Stimulated activated effector memory CD8-positive, alpha-beta T cell treated with anti-CD3 and anti-CD28 coated beads, Interleukin-12 subunit alpha, Interleukin-12 subunit beta, amount 100 ng/mL, for 72 hours (primary cell): ENCODE results near the gene LGALS3BP.

Experiments used
- ATAC-seq: fragments of 150-1000 bp; cut with Tn5 transposase; 2 replicates; pipeline ENCODE4 v1.10.0; 2021
- DNase-seq, 2 donors: peaks; one replicate each; pipeline ENCODE4 v3.0.0; 2021 to 2022; ENCODE audit warnings: low spot score in 2 of 2
- H3K27ac Mint-ChIP-seq: one replicate; pipeline ENCODE4 v1.8.0; 2022; ENCODE audit warnings: mild to moderate bottlenecking, mixed read lengths
- H3K36me3 Mint-ChIP-seq: one replicate; pipeline ENCODE4 v1.8.0; 2022; ENCODE audit warnings: mild to moderate bottlenecking, mixed read lengths
- H3K4me1 Mint-ChIP-seq: one replicate; pipeline ENCODE4 v1.8.0; 2022; ENCODE audit warnings: mixed read lengths
- H3K4me3 Mint-ChIP-seq: one replicate; pipeline ENCODE4 v1.8.0; 2022; ENCODE audit warnings: mild to moderate bottlenecking, mixed read lengths
- H3K9me3 Mint-ChIP-seq: one replicate; pipeline ENCODE4 v1.8.0; 2022; ENCODE audit warnings: mixed read lengths

Gene LGALS3BP

DNA sequence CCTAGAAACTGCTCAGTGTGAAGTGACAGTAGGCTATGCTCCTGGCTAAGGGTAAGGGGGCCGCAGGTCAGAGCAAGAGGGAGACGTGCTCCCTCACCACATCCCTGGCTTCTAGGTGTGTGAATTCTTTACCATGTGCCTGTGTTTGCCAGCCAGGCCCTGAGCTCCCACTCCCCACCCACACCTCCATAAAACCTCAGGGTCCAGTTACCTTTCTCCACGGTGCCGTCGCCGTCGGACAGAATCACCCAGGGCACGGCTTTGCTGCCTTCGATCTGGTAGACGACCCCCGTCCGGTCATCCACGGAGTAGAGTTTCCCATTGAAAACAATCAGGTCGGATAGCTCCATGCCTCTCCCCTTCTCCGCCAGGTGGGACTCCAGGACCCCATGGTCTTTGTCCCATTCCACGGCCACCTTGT lies 17.1 kb upstream of the LGALS3BP start:
- no peaks in the 10 kb centered on the region for H3K9me3 Mint-ChIP-seq
- DNase-seq (no peak), ATAC-seq (no peak)
- H3K36me3 Mint-ChIP-seq: peaks cover 94% of the 10 kb centered on the region
- no peak overlapping the region for H3K4me3 Mint-ChIP-seq
- no peak overlapping the region for H3K27ac Mint-ChIP-seq
- H3K4me1 Mint-ChIP-seq: peaks cover 24% of the 10 kb centered on the region

DNA sequence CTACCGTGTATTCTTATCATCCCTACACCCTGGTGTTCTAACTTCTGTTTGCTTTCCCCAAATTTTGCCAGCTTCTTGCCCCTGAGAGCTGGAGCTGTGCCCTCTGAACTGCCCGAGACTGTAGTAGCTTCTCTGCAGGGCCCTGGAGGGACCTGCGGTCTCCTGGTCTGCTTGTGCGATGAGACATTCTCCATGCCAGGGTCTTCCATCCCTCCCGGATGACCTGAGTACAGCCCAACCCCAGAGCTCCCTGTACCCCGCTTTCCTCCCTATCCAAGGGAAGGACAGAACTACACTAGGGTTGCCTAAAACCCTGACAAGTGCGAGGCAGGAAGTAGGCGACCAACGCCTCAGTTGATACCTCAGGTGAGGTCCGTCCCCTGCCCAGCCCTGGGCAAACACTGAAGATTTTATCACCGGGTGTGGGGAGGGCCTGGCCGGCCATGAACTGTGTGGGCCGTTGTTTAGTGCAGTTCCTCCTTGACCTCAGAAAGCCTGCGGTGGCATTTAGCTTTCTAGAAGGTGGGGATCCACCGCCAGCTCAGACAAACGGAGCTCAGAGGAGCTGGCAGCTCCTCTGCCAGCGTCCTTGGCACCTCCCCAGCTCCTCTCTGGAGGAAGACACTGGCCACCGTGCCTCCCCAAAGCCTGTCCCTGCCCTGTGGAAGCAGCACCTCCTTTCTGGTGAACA lies 16.2 kb upstream of the LGALS3BP start:
- no peaks in the 10 kb centered on the region for H3K9me3 Mint-ChIP-seq
- H3K36me3 Mint-ChIP-seq: peaks cover 96% of the 10 kb centered on the region
- DNase-seq (no peak), ATAC-seq (no peak)
- H3K4me1 Mint-ChIP-seq: peaks cover 15% of the 10 kb centered on the region
- H3K4me3 Mint-ChIP-seq: no peak overlapping the region
- peak overlapping the region; percentile 61 for H3K27ac Mint-ChIP-seq

DNA sequence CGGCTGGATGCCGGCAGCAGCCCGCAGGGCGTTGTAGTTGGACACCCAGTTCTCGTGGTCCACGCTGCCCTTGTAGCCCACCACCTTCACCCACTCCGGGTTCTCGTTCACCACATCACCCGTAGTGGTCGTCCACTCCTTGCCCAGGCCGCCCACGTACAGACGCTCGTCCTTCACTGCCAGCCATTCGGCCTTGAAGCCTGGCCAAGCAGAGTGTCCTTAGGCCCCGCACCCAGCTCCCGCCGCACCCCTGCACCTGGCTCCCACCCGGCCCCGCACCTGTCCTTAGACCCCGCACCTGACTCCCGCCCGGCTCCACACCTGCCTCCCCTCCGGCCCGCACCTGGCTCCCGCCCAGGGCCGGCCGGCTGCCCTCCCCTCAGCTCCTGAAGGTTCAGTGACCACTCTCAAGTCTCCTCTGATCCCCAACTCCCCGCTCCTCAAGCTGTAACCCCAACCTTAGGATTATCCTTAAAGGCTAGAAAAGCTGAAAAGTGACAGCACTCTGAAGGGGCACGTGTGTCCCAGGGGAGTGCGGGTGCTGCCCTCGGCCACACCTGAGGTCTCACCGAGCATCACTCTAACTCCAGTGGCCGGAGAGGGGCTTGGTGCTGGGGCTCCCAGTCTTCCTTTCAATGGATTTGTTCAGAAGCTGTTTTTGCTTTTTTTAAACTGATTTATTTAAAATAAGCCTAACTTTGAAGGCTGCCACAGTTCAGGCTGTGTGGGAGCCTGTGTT lies 15.5 kb upstream of the LGALS3BP start:
- ATAC-seq (no peak), DNase-seq (no peak)
- peaks cover 96% of the 10 kb centered on the region for H3K36me3 Mint-ChIP-seq
- no peaks in the 10 kb centered on the region for H3K9me3 Mint-ChIP-seq
- peak overlapping the region; percentile 61 for H3K27ac Mint-ChIP-seq
- H3K4me3 Mint-ChIP-seq: no peak overlapping the region
- H3K4me1 Mint-ChIP-seq: peaks cover 8% of the 10 kb centered on the region

- DNase-seq: no peak
- Mint-ChIP-seq H3K27ac (no peak overlapping the region), H3K4me1 (peaks cover 7% of the 10 kb centered on the region), H3K36me3 (peaks cover 96% of the 10 kb centered on the region), H3K9me3 (no peaks in the 10 kb centered on the region), H3K4me3 (no peak overlapping the region)
- no peak for ATAC-seq
Observed at GRCh38 chr17:78993981-78994671, 14.4 kb upstream of the LGALS3BP start.

GRCh38 chr17:78993241-78993956 lies 13.7 kb upstream of the LGALS3BP start:
- Mint-ChIP-seq H3K36me3 (peaks cover 92% of the 10 kb centered on the region), H3K9me3 (no peaks in the 10 kb centered on the region), H3K4me3 (no peak overlapping the region), H3K27ac (no peak overlapping the region), H3K4me1 (peaks cover 7% of the 10 kb centered on the region)
- peak; percentile 56 for ATAC-seq
- peak; percentile 26 to 75 for DNase-seq

GRCh38 chr17:78992542-78993212 lies 13.0 kb upstream of the LGALS3BP start:
- peaks cover 86% of the 10 kb centered on the region for H3K36me3 Mint-ChIP-seq

GRCh38 chr17:78991906-78992532 lies 12.3 kb upstream of the LGALS3BP start:
- no peak overlapping the region for H3K27ac Mint-ChIP-seq
- H3K9me3 Mint-ChIP-seq: no peaks in the 10 kb centered on the region
- no peak for ATAC-seq
- H3K36me3 Mint-ChIP-seq: peaks cover 81% of the 10 kb centered on the region
- peaks cover 8% of the 10 kb centered on the region for H3K4me1 Mint-ChIP-seq
- no peak for DNase-seq
- H3K4me3 Mint-ChIP-seq: no peak overlapping the region

More at GRCh38 chr17:78992542-78993212, 13.0 kb upstream of the LGALS3BP start:
- DNase-seq: no peak
- H3K27ac Mint-ChIP-seq: no peak overlapping the region
- H3K9me3 Mint-ChIP-seq: no peaks in the 10 kb centered on the region
- H3K4me3 Mint-ChIP-seq: no peak overlapping the region
- peaks cover 7% of the 10 kb centered on the region for H3K4me1 Mint-ChIP-seq
- no peak for ATAC-seq

DNA sequence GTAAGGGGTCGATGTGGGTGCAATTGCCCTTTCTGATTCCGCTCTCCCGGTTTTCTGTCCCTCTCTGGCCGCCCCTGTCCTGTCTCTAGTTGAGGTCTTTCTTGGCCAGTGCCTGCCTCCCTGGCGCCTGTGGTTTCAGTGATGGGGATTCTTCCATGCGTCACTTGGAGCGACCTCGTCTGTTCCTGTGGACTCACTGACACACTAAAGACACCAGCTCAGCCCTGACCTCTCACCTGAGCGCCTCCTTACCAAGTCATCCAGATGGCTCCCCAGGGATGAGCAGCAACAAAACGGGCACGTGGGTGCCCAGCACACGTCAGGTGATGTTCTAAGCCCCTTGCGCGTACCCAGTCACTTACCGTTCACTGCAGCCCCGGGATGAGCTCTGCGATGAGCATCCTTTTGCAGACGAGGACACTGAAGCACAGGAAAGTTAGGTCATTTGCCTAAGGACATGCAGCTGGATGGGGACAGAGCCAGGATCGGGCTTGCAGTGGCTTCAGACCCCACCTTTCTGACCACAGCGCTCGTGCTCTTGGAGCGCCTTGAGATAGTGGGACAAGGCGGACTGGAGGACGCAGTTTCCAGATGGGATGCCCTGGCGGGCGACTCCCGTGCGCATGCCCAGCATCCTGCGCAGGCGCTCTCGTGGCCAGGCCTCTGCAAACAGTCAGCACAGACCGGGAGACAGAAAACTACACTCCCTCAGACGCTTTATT lies 11.5 kb upstream of the LGALS3BP start:
- Mint-ChIP-seq H3K4me3 (no peak overlapping the region), H3K27ac (no peak overlapping the region)

GRCh38 chr17:78990349-78991016 lies 10.8 kb upstream of the LGALS3BP start:
- Mint-ChIP-seq H3K4me1 (peaks cover 14% of the 10 kb centered on the region), H3K36me3 (peaks cover 65% of the 10 kb centered on the region), H3K4me3 (no peak overlapping the region), H3K9me3 (no peaks in the 10 kb centered on the region), H3K27ac (no peak overlapping the region)
- DNase-seq: no peak
- ATAC-seq: no peak

More for the DNA sequence above, 11.5 kb upstream of the LGALS3BP start:
- Mint-ChIP-seq H3K36me3 (peaks cover 72% of the 10 kb centered on the region), H3K4me1 (peaks cover 16% of the 10 kb centered on the region), H3K9me3 (no peaks in the 10 kb centered on the region)
- ATAC-seq: no peak
- DNase-seq: no peak

- Mint-ChIP-seq H3K27ac (no peak overlapping the region), H3K4me3 (no peak overlapping the region), H3K4me1 (peaks cover 12% of the 10 kb centered on the region), H3K36me3 (peaks cover 42% of the 10 kb centered on the region), H3K9me3 (no peaks in the 10 kb centered on the region)
- DNase-seq (no peak), ATAC-seq (no peak)
Observed at GRCh38 chr17:78988152-78988551, 8.4 kb upstream of the LGALS3BP start.

- DNase-seq: no peak
- Mint-ChIP-seq H3K9me3 (no peaks in the 10 kb centered on the region), H3K36me3 (peaks cover 28% of the 10 kb centered on the region), H3K27ac (no peak overlapping the region), H3K4me1 (peaks cover 12% of the 10 kb centered on the region), H3K4me3 (no peak overlapping the region)
- ATAC-seq: no peak
Observed at GRCh38 chr17:78986649-78987328, 7.1 kb upstream of the LGALS3BP start.

DNA sequence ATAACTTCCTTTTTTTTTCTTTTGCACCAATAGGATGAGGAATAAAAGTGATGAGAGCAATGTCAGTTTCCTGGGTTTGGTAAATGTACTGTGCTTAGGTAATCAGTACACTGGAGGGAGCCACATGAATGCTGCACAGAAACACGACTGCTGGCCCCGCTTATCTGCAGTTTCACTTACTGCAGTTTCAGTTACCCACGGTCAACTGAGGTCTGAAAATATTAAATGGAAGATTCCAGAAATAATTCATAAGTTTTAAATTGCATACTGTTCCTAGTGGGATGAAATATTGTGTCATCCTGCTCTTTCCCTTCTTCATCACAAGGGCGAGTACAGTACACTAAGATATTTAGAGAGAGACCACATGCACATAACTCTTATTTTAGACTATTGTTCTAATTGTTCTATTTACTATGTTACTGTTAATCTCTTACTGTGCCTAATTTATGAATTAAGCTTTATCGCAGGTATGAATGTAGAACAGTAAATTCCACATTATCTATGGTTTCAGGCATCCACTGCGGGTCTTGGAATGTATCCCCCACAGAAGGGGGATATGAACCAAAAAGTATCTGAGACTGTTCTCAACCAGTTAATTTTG lies 6.4 kb upstream of the LGALS3BP start:
- peak; percentile 51 for ATAC-seq
- H3K36me3 Mint-ChIP-seq: peaks cover 22% of the 10 kb centered on the region
- peaks cover 12% of the 10 kb centered on the region for H3K4me1 Mint-ChIP-seq
- no peak overlapping the region for H3K4me3 Mint-ChIP-seq
- no peak overlapping the region for H3K27ac Mint-ChIP-seq
- no peak for DNase-seq
- no peaks in the 10 kb centered on the region for H3K9me3 Mint-ChIP-seq

GRCh38 chr17:78985395-78985794 lies 5.7 kb upstream of the LGALS3BP start:
- no peak overlapping the region for H3K4me3 Mint-ChIP-seq
- H3K36me3 Mint-ChIP-seq: peaks cover 14% of the 10 kb centered on the region

More at GRCh38 chr17:78985395-78985794, 5.7 kb upstream of the LGALS3BP start:
- DNase-seq (no peak), ATAC-seq (no peak)
- no peak overlapping the region for H3K27ac Mint-ChIP-seq
- H3K9me3 Mint-ChIP-seq: no peaks in the 10 kb centered on the region
- H3K4me1 Mint-ChIP-seq: peaks cover 12% of the 10 kb centered on the region
